Stimulated activated CD8-positive, alpha-beta memory T cell treated with anti-CD3 and anti-CD28 coated beads, Interleukin-12 subunit alpha, Interleukin-12 subunit beta, amount 100 ng/mL, for 24 hours (primary cell): ENCODE results near the gene YIPF5.

Source experiments
- DNase-seq: peaks from one replicate; pipeline ENCODE4 v3.0.0-alpha.2; 2020; ENCODE audit errors: extremely low read depth

YIPF5 gene

GRCh38 chr5:144125163-144125726 is 45.2 kb downstream of the YIPF5 start:
- no peak for DNase-seq

GRCh38 chr5:144122641-144123040 is 47.8 kb downstream of the YIPF5 start:
- DNase-seq, result no peak

GRCh38 chr5:144122081-144122480 is 48.4 kb downstream of the YIPF5 start:
- DNase-seq, result no peak

- DNase-seq, result no peak
Measured at GRCh38 chr5:144121577-144121976, 48.9 kb downstream of the YIPF5 start.

GRCh38 chr5:144120661-144121180 is 49.7 kb downstream of the YIPF5 start:
- no peak for DNase-seq

- no peak for DNase-seq
Measured at GRCh38 chr5:144117412-144117811, 53.0 kb downstream of the YIPF5 start.

- DNase-seq, result no peak
Measured at GRCh38 chr5:144114571-144114970, 55.9 kb downstream of the YIPF5 start.
